PFSK-1 (cell line): ENCODE results near the gene SAMD9L.

Experiments used
- FOXP2 ChIP-seq: optimal IDR thresholded peaks from 2 replicates; pipeline ENCODE3; 2011; ENCODE audit warnings: borderline replicate concordance, control low read depth, inconsistent platforms; ENCODE audit not compliant: insufficient read depth; ENCODE audit errors: extremely low read length, extremely low read depth
- POLR2AphosphoS5 ChIP-seq: IDR thresholded peaks from 2 replicates; pipeline ENCODE4 v1.6.1; 2012; ENCODE audit warnings: low read depth, mild to moderate bottlenecking, control low read depth, low read length, moderate library complexity
- REST ChIP-seq, 2 experiments: IDR thresholded peaks; 2 replicates each; pipeline versions ENCODE4 v1.6.1 to v1.8.0; 2011 to 2012; ENCODE audit warnings: low read depth in 2 of 2, low read length in 2 of 2, control low read depth in 1 of 2, inconsistent platforms in 1 of 2, mild to moderate bottlenecking in 1 of 2, moderate library complexity in 1 of 2; ENCODE audit not compliant: insufficient read depth in 1 of 2
- SIN3A ChIP-seq: IDR thresholded peaks from 2 replicates; pipeline ENCODE4 v1.6.1; 2012; ENCODE audit warnings: mild to moderate bottlenecking, low read length, moderate library complexity, borderline replicate concordance; ENCODE audit not compliant: insufficient read depth
- TAF1 ChIP-seq: IDR thresholded peaks from 2 replicates; pipeline ENCODE4 v1.6.1; 2012; ENCODE audit warnings: low read length, control low read depth, borderline replicate concordance; ENCODE audit not compliant: insufficient read depth

GRCh38 chr7:93119191-93119905, 28.8 kb downstream of the SAMD9L start:
- no peak for TF ChIP-seq REST (IDR thresholded peaks at IDR 0.05; ENCODE audit: insufficient read depth in 1 of 2, low read depth in 2 of 2, low read length in 2 of 2)
- no peak for TF ChIP-seq POLR2AphosphoS5
- TF ChIP-seq TAF1, result no peak
- TF ChIP-seq SIN3A, result no peak
- no peak for TF ChIP-seq FOXP2
